GM21717 (cell line): ENCODE results near the gene NPHP1.
"Not testable (repeated sequence)": the region's sequence is repeated elsewhere in the genome, so short reads cannot be mapped to it uniquely, and the experiment has no call there.

ENCODE experiments used
- ATAC-seq: cut with Tn5 transposase; IDR thresholded peaks from one replicate; pipeline ENCODE4 v1.9.1; 2021; ENCODE audit warnings: mild to moderate bottlenecking, moderate library complexity; ENCODE audit not compliant: unreplicated experiment

Gene NPHP1

DNA sequence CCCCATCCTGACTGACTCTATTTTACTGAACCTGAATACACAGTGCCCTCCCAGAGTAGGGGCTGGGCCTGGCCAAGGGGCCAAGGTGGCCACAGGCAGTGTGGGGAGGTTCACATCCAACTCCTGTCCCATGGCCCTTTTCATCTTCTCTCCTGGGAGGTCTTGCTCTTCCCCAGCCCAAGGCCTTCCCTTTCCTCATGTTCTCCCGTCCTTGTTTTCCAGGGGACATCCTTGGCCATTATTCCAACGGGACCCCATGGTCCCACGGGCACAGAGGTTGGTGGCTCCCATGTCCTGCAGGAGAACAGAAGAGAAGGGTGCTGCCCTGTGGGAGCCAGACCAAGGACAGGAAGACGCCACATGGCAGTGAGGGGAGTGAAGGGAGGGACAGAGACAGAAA is 99.6 kb downstream of the NPHP1 start:
- ATAC-seq: no peak

GRCh38 chr2:110104025-110104771 is 100.6 kb downstream of the NPHP1 start:
- ATAC-seq: no peak

- no peak for ATAC-seq
These were observed 101.5 kb downstream of the NPHP1 start for GRCh38 chr2:110103061-110103961.

DNA sequence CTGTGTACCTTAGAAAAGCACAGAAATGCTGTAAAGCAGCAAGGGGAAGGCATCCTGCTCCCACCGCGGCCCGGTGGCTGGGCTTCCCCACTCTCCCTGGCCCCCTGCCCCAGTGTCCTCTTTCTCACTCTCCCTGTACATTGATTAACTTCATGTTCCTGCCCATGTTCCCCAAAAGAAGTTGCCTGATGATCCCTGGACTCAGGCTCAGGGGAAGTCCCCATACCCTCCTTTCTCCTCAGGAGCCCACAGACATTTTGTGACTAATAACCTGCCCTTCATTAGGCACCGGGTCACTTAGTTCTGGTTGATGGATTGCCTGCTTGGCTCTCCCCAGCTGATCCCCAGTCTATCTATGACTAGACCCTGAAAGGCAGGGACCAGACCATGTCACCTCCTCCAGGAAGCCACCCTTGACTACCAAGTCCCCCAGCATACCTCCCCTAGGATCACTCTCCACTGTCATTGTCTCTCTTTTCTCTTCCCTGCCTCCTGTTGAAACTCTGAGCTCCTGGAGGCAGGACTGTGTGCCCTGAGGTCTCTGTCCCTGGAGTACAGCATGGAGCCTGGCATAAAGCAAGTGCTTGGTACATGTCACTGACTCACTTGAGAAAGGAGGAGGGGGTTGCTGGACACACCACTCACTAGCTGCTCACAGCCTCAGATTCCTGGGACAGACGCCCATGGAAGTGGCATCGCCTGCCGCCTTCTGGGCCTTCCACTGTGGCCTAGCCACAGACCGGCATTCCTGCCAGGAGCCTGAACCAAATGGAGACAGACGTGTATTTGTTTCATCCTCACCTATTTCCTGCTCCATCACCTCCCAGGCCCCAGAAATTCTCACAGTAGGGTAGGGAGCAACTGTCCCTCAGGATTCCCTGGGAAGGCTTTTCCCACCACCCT is 102.7 kb downstream of the NPHP1 start:
- ATAC-seq: no peak

- ATAC-seq: no peak
These were observed 103.5 kb downstream of the NPHP1 start for GRCh38 chr2:110101280-110101844.

DNA sequence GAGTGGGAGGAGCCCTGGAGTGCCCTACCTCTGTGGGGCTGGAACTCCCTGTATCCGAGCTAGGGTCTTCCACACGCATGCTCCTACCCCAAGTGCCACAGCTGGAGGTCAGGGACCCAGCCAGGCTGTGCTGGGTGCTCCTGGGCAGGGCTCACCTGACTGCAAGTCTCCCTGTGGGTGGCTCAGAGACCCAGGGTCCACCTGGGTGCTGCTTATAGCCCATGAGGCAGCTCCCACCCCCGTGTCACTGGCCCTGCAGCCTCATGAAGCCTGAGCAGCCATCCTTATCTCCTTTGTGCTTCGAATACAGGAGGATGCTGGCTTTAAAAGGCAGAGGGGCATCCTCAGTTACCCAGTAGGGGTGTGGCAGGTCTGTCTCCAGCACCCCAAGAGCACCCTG is 103.9 kb downstream of the NPHP1 start:
- not testable (repeated sequence) for ATAC-seq

GRCh38 chr2:110100480-110100879 is 104.3 kb downstream of the NPHP1 start:
- no peak for ATAC-seq

GRCh38 chr2:110099471-110100225 is 105.2 kb downstream of the NPHP1 start:
- no peak for ATAC-seq

GRCh38 chr2:110099038-110099425 is 105.8 kb downstream of the NPHP1 start:
- ATAC-seq: no peak

DNA sequence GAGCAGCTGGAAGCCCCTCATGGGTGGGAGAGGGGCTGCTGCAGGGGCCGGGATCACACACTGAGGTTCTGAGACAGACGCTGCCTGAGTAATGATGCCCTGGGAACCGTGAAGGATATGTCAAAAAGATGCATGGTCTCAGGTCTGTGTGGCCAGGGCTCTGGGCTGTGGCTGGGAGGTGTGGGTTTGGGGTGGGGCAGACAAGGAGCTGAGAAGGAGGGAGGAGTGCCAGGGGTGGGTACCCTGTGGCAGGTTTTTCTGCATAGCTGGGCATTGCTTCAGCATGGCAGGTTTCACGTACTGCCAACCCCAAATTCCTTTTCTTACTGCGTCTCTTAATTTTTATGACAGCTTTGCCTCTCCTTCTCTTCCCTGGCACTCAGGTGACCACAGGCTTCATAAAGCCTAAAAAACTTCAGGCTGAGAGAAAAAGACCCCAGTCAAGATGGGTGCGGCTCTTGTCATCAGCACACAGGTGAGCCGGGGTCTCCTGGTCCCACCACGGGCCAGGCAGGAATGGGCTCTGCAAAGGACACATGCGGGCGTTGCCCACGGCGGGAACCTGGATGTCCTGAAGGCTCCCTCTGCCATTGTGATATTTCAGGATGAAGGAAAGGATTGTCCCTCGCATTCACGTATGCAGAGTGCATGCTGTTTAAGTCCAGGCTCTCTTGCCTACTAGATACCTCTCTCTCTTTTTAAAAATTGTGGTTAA is 107.2 kb downstream of the NPHP1 start:
- no peak for ATAC-seq

DNA sequence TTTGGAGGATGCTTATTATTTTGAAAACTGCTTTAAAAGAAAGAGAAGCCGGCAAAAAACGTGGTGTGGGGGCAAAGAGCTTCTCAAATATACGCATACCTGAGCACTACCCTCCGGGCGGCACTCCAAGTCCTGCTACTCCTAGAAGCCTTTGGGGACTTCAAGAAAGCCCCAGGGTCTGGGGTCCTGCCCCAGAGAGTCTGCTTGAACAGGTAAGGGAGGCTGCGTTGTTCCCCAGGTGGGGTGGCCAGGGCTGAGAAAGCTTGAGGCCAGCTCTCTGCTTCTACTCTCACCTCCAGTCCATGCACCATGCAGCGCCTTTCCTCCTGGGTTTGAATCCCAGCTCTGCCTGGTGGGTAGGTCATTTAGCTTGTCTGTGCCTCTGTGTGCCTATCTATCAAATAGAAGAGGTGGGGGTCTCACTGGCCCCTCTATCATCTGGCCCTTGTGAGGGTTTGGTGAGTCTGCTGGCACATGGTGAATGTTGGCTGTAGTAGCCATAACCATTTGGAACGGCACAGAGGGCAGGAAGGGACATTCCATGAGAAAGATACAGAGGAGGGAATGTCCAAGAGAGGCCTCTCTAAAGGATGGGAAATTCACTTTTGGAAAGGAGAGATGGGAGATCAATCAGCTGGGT is 108.7 kb downstream of the NPHP1 start:
- ATAC-seq: no peak

GRCh38 chr2:110094884-110095534 is 109.8 kb downstream of the NPHP1 start:
- not testable (repeated sequence) for ATAC-seq

GRCh38 chr2:110093924-110094323 is 110.9 kb downstream of the NPHP1 start:
- ATAC-seq: not testable (repeated sequence)

GRCh38 chr2:110090164-110090563 is 114.6 kb downstream of the NPHP1 start:
- ATAC-seq: not testable (repeated sequence)

DNA sequence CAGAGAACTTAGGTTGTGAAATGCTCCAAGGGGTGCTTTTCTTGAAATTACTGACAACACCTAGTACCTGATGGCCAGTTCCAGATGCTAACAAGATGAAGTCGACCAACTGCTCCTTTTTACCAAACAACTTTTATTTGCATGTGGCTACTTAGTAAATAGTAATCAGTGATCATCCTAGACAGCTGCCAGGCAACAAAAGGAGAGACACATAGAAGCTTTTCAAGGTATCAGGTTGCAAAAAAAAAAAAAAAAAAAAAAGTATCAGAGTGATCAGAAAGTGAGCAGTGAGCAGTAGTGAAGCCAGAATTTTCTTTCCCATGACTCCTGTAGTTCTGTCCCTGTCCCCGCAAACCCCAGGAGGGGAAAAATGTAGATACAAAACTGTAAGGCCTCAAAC is 121.1 kb downstream of the NPHP1 start:
- ATAC-seq: not testable (repeated sequence)

DNA sequence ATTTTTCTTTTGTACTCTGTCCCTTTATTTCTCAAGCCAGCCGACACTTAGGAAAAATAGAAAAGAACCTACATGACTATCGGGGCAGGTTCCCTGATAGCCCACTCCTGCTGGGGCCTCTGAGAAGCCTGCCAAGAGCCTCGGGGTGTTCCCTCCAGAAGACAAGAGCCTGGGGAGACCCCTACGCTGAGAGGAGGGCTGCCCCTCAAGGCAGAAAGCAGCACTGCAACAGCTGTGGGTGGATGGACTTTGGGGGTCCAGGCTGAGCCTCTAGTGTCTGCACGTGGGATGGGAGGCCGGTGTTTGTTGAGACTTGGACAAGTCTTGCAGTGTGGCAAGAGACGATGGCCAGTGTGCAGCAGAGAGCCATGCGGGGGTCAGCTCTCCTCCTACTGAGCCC is 121.7 kb downstream of the NPHP1 start:
- not testable (repeated sequence) for ATAC-seq

GRCh38 chr2:110078104-110078503 is 126.7 kb downstream of the NPHP1 start:
- ATAC-seq: not testable (repeated sequence)

- not testable (repeated sequence) for ATAC-seq
These were observed 128.9 kb downstream of the NPHP1 start for GRCh38 chr2:110075896-110076295.
